HG03558 (cell line): Measurements from ENCODE around the gene PIP5K1B.
A peak's percentile ranks its signal among the peaks of the same experiment; 100 is the strongest.

Experiments
- ATAC-seq: cut with Tn5 transposase; IDR thresholded peaks from one replicate; pipeline ENCODE4 v1.9.1; 2021; ENCODE audit warnings: moderate number of reproducible peaks; ENCODE audit not compliant: unreplicated experiment; ENCODE audit errors: extremely low read depth

PIP5K1B gene

GRCh38 chr9:68798423-68798822, 93.4 kb downstream of the PIP5K1B start:
- ATAC-seq = no peak

DNA sequence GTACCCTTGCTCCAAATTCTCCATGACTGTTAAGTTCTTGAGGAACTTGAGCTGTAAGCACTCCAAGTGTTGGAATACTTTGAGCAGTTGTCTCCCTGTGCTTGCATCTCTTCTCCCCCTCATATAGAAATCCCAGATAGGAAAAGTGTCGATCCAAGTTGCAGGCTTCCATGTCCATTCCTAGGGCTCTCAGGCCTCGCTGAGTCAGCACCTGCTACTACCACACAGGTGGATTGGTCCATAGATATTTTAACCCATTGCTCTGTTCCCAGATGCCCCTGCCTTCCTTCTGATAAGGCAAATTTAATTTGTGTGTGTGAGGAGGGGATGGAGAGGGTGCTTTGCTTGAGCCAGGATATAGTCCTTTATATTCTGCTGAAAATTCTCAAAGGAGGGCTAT, 95.8 kb downstream of the PIP5K1B start:
- ATAC-seq = no peak

DNA sequence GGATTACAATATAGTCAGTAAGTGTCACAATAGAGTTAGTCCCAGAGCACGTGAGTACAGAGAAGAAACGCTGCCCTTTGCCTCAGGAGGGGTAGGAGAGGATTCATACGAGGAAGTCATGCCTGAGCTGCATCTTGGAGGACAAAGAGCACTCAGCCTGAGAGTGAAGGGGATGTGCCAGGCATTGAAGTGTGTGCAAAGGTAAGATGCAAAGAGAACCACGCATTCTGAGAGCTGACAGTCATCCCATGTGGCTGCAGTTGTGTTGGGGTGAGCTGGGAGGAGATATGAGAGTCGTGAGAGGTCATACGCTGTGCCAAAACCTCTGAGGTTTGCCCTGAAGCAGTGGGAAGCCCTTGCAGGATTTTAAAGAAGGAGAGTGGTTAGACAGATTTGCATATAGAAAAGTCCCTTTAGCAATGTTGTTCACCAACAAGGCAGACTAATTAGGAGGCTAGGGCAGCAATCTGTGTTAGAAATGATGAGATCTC, 97.5 kb downstream of the PIP5K1B start:
- peak; percentile 96 for ATAC-seq

- no peak for ATAC-seq
These were observed 100.2 kb downstream of the PIP5K1B start for GRCh38 chr9:68804911-68805889.

DNA sequence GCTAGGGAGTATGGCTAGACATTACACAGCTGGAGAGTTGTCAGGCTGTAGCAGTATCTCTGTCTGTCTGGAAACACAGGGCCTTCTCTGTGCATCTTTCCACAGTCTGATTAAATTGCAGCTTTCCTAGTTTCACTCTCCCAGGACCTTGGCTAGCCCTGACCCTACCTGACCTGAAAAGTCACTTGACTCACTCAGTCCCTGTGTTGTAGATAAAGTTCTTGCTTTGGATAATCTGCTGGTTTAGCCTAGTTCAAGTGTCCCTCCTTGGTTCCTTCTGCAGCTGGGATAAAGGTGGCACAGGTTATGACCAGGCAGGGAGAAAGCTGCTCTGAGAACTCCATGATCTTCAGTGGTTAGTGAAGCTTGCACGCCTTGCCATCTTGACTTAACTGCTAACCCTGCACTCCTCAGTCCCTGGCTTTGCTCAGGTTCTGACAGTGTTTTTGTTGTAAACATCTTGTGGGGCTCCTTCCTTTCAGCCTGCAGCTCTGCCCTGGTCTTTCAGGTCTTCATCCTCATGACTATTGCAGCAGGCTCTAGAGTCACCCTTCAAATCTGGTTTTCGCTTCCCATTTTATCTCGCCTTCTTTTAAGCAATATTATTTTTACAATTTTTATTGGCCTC, 101.0 kb downstream of the PIP5K1B start:
- ATAC-seq = no peak

GRCh38 chr9:68808338-68808890, 103.4 kb downstream of the PIP5K1B start:
- ATAC-seq = no peak

DNA sequence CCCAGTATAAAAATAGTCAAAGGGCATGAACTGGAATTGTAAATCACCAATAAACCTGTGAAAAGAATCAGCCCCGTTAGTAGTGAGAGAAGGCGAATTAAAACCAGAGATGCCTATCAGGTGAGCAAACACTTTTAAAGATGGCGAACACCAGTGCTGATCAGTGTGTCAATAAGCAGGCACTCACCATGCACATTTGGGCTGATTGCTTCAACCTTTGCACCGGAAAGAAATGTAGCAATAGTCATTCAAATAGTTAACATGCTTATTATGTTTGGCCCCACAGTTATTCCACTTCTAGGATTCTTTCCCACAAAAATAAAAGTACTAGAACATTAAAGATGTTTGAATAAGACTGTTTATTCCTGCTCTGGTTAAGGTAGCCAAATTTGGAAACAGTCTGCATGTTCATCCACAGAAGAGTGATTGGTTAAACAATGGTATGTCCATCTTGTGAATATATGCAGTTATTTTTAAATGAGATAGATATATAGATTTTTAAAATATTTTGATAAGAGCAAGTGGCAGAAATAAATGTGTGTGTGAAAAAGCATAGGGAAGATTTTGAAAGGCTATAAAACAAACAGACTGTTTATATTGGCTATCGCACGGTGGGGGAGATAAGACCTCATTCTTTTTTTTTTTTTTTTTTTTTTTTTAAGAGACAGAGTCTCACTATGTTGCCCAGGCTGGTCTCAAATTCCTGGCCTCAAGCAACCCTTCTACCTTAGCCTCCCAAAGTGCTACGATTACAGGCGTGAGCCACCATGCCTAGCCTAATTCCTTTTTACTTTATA, 112.2 kb downstream of the PIP5K1B start:
- no peak for ATAC-seq

GRCh38 chr9:68819065-68819464, 114.0 kb downstream of the PIP5K1B start:
- ATAC-seq = no peak

GRCh38 chr9:68821911-68822310, 116.9 kb downstream of the PIP5K1B start:
- no peak for ATAC-seq

- no peak for ATAC-seq
These were observed 117.6 kb downstream of the PIP5K1B start for GRCh38 chr9:68822596-68823165.

DNA sequence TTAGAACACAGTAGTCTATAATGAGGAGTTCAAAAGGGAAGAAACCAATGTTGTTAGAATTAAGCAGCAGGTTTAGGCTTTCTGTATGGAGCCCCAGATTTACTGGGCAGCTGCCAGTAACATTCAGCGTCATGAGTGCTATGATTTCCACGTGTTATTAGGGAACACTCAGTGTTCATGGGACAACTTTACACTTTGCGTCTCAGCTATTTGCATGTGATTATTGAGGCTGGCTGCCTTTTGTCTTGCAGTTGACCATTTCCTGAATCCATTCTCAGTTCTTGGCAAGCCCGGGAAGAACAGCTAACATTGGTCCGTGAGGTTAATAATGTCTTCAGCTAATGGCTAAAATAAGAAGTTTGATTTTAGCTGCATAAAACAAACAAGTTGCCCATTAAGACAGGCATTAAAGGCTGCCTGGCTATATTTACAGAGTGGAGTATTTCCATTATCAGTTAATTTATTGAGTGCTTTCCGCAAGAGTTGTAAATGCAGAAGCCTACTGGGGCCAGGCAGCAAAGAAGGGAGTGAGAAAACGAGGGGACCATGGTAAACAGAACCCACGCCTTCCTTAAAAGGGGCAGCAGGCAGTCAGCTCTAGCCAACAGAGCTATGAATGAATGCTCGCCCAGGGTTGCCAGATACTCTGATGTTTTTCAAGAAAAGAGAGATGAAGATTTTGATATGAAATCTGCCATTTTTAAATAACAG, 120.9 kb downstream of the PIP5K1B start:
- no peak for ATAC-seq

DNA sequence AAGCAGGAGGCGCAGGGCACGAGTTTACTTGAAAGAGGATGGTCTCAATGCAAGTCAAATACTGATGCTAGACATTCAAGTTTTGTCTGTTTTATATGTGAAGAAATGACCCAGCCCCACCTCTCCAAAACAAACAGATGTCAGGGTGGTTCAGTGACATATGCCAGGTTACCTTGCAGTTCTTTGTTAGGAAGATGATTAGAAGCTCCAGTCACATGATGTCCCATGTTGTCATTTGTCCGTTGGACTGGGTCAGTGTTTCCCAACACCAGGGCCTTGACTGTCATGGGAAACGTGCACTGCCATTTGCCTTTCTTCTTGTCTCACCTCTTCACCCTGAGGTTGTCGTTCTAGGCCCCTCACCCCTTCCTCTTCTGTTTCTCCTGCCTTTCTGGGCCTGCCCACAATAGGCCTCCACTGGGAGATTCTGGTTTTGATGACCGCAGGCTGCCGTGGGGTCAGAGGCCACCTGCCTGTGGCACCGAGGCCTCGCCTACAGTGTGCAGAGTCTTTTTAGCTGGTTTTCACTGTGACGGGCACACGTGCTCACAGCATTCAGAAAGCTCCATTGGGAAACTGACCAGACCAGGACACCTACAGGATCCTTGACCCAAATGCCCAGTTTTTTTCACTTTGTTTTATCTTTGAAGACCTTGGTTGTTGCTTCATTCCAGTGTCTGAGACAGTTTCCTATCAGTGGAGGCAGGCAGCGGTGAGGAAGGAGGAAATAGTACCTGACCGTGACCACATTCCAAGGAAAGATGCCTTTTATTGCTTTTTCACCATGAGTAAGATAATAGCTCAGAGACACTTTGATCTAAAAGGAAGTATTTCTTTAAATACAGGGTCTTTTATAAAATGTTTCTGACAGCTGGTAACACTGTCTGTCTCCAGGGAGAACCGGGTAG, 123.1 kb downstream of the PIP5K1B start:
- ATAC-seq = no peak

DNA sequence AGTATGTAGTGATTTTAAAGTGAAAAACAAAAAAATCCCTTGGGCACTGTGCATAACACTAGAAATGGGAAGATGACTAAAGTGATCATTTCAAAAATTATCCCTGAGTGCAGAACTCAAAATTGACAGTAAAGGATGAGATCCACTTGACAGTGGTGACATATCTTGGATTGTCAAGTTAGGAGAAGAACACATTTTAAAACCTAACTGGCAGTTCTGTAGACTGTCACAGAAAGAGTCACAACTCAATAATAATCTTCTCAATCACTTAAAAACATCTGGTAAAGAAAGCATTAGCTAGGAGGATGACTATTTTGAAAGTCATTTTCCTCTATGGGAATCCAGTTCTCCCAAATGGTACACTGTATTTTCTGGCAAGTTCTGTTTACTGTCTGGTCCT, 127.1 kb downstream of the PIP5K1B start:
- ATAC-seq = no peak

GRCh38 chr9:68832861-68833518, 128.0 kb downstream of the PIP5K1B start:
- no peak for ATAC-seq

GRCh38 chr9:68834931-68835520, 130.0 kb downstream of the PIP5K1B start:
- ATAC-seq = no peak

- ATAC-seq = no peak
These were observed 131.7 kb downstream of the PIP5K1B start for GRCh38 chr9:68836788-68837187.

DNA sequence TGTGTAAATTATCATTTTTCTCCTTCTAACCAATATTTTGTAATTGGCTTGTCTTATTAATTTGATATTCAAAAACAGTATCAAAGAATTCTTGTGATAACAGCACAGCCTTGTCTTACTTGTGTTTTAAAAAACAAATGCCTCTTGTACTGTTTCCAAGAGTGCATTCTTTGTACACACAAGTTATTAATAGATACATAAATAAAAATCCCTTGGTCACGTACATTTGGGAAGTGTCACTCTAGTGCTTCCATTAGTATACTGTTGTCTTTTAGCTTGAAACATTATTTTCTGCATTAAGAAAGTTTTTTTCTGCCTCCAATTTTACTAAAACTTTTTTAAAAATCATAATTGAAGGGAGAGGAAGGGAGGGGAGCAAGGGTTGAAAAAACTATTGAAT, 133.2 kb downstream of the PIP5K1B start:
- ATAC-seq = no peak
